ENCODE results near the gene PCNT.

The PCNT gene

DNA sequence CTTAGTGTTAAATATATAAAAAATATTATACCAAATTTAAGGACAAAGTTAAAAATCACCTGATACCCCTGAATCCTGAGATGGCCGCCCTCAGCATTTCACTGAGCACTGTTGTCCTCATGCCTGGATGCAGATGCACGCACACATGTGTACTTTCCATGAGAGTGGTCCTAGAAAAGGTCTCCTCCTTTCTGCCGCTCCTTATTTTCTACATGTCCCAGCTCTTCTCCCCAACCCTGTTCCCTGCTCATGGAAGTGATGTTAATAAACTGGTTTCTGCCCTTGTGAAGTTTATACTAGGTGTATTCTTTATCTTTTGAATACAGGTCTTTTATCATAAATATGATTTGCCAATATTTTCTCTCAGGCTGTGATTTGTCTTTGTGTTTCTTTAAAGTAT lies 167.6 kb downstream of the PCNT start:
- no peak for DNase-seq

- DNase-seq = no peak
Observed at GRCh38 chr21:46492851-46493250, 168.9 kb downstream of the PCNT start.

GRCh38 chr21:46493828-46494227 lies 169.9 kb downstream of the PCNT start:
- DNase-seq = no peak
